H9 (cell line): ENCODE measurements around the gene LSM3. TPM values are rescaled to one million over a fixed set of nuclear protein-coding genes. Genes with fewer than 3 reads are reported as not detected.

ENCODE experiments used
- DNase-seq: peaks from one replicate; pipeline ENCODE4 v3.0.0-alpha.2; 2017
- H2AFZ ChIP-seq: one replicate; pipeline ENCODE4 v1.6.1; 2013; ENCODE audit warnings: mild to moderate bottlenecking, low read length, control low read depth, moderate library complexity
- H2AK5ac ChIP-seq: 2 replicates; pipeline ENCODE4 v1.6.1; 2013; ENCODE audit warnings: low read length, control low read depth, mixed read lengths; ENCODE audit not compliant: insufficient read length
- H2BK120ac ChIP-seq: one replicate; pipeline ENCODE4 v1.6.1; 2013; ENCODE audit warnings: low read depth, mild to moderate bottlenecking, low read length, control low read depth, inconsistent platforms; ENCODE audit not compliant: poor library complexity, severe bottlenecking
- H2BK12ac ChIP-seq: 2 replicates; pipeline ENCODE4 v1.6.1; 2013; ENCODE audit warnings: low read length, control low read depth, mixed read lengths, low read depth; ENCODE audit not compliant: insufficient read length
- H2BK15ac ChIP-seq: 2 replicates; pipeline ENCODE4 v1.6.1; 2013; ENCODE audit warnings: low read depth, low read length, control low read depth
- H2BK20ac ChIP-seq: one replicate; pipeline ENCODE4 v1.6.1; 2013; ENCODE audit warnings: low read depth, mild to moderate bottlenecking, low read length, control low read depth, inconsistent platforms; ENCODE audit not compliant: poor library complexity, severe bottlenecking
- H2BK5ac ChIP-seq: 2 replicates; pipeline ENCODE4 v1.6.1; 2013; ENCODE audit warnings: low read length, control low read depth, mixed read lengths; ENCODE audit not compliant: insufficient read length
- H3K14ac ChIP-seq: 2 replicates; pipeline ENCODE4 v1.6.1; 2013; ENCODE audit warnings: low read length, control low read depth; ENCODE audit not compliant: insufficient read depth
- H3K18ac ChIP-seq: 2 replicates; pipeline ENCODE4 v1.6.1; 2013; ENCODE audit warnings: low read depth, mild to moderate bottlenecking, mixed read lengths, low read length, control low read depth; ENCODE audit not compliant: insufficient read length
- H3K23ac ChIP-seq: 2 replicates; pipeline ENCODE4 v1.6.1; 2013; ENCODE audit warnings: low read length, control low read depth, mixed read lengths, low read depth; ENCODE audit not compliant: insufficient read length
- H3K23me2 ChIP-seq: 2 replicates; pipeline ENCODE4 v1.6.1; 2013; ENCODE audit warnings: low read depth, mild to moderate bottlenecking, mixed read lengths, low read length, control low read depth; ENCODE audit not compliant: insufficient read length, poor library complexity, severe bottlenecking
- H3K27ac ChIP-seq: 2 replicates; pipeline ENCODE4 v1.5.1; 2013; ENCODE audit warnings: low read length, control low read depth, mixed read lengths, low read depth; ENCODE audit not compliant: insufficient read length
- H3K27me3 ChIP-seq: 2 replicates; pipeline ENCODE4 v1.6.1; 2013; ENCODE audit warnings: low read length, control low read depth, inconsistent platforms; ENCODE audit not compliant: insufficient read depth
- H3K4ac ChIP-seq: 2 replicates; pipeline ENCODE4 v1.6.1; 2013; ENCODE audit warnings: low read depth, mild to moderate bottlenecking, control low read depth, inconsistent platforms, low read length, moderate library complexity
- H3K4me1 ChIP-seq: 2 replicates; pipeline ENCODE4 v1.6.1; 2013; ENCODE audit warnings: low read length, control low read depth, inconsistent platforms; ENCODE audit not compliant: insufficient read depth
- H3K4me2 ChIP-seq: 2 replicates; pipeline ENCODE4 v1.6.1; 2013; ENCODE audit warnings: low read length, control low read depth, mixed read lengths; ENCODE audit not compliant: insufficient read length, insufficient read depth
- H3K56ac ChIP-seq: 2 replicates; pipeline ENCODE4 v1.6.1; 2013; ENCODE audit warnings: low read depth, mild to moderate bottlenecking, mixed read lengths, low read length, control low read depth; ENCODE audit not compliant: insufficient read length
- H3K79me1 ChIP-seq: 2 replicates; pipeline ENCODE4 v1.6.1; 2013; ENCODE audit warnings: low read depth, mild to moderate bottlenecking, moderate library complexity, low read length, control low read depth, inconsistent platforms; ENCODE audit not compliant: insufficient read depth, poor library complexity, severe bottlenecking
- H3K79me2 ChIP-seq: 2 replicates; pipeline ENCODE4 v1.6.1; 2013; ENCODE audit warnings: low read length, control low read depth, inconsistent platforms; ENCODE audit not compliant: insufficient read depth
- H3K9ac ChIP-seq: 2 replicates; pipeline ENCODE4 v1.6.1; 2013; ENCODE audit warnings: low read length, control low read depth, mixed read lengths; ENCODE audit not compliant: insufficient read length; ENCODE audit errors: extremely low read depth
- H3K9me3 ChIP-seq: one replicate; pipeline ENCODE4 v1.6.1; 2013; ENCODE audit warnings: low read depth, low read length, inconsistent platforms; ENCODE audit not compliant: control insufficient read depth
- H3T11ph ChIP-seq: one replicate; pipeline ENCODE4 v1.6.1; 2013; ENCODE audit warnings: mild to moderate bottlenecking, low read length, control low read depth, inconsistent platforms
- H4K20me1 ChIP-seq: one replicate; pipeline ENCODE4 v1.6.1; 2013; ENCODE audit not compliant: control insufficient read depth, insufficient read length, insufficient read depth
- H4K5ac ChIP-seq: 2 replicates; pipeline ENCODE4 v1.6.1; 2013; ENCODE audit warnings: low read depth, mild to moderate bottlenecking, mixed read lengths, low read length, control low read depth; ENCODE audit not compliant: insufficient read length
- H4K8ac ChIP-seq: replicated peaks from 2 replicates; pipeline ENCODE4 v1.6.1; 2013; ENCODE audit warnings: low read length, control low read depth, mixed read lengths, low read depth; ENCODE audit not compliant: insufficient read length
- H4K91ac ChIP-seq: 2 replicates; pipeline ENCODE4 v1.6.1; 2013; ENCODE audit warnings: low read depth, mild to moderate bottlenecking, moderate library complexity, mixed read lengths, low read length, control low read depth; ENCODE audit not compliant: insufficient read length
- H3K27ac Mint-ChIP-seq, 3 experiments: 2 replicates in 2 of 3; 3 replicates in 1 of 3; pipeline ENCODE4 v1.8.0; 2020 to 2021; ENCODE audit warnings: mixed read lengths in 3 of 3, mild to moderate bottlenecking in 1 of 3, moderate library complexity in 1 of 3
- H3K27me3 Mint-ChIP-seq: 2 replicates; pipeline ENCODE4 v1.8.0; 2021; ENCODE audit warnings: low read depth, mild to moderate bottlenecking, moderate library complexity, mixed read lengths
- H3K36me3 Mint-ChIP-seq, 3 experiments: 2 replicates in 2 of 3; 3 replicates in 1 of 3; pipeline ENCODE4 v1.8.0; 2020 to 2021; ENCODE audit warnings: low read depth in 3 of 3, mixed read lengths in 3 of 3; ENCODE audit not compliant: insufficient read depth in 1 of 3
- H3K4me1 Mint-ChIP-seq, 2 experiments: 2 replicates each; pipeline ENCODE4 v1.8.0; 2020; ENCODE audit warnings: mixed read lengths in 2 of 2
- H3K4me3 Mint-ChIP-seq, 2 experiments: 2 replicates in 1 of 2; 3 replicates in 1 of 2; pipeline ENCODE4 v1.8.0; 2020 to 2021; ENCODE audit warnings: mild to moderate bottlenecking in 2 of 2, mixed read lengths in 2 of 2, moderate library complexity in 1 of 2
- H3K9me3 Mint-ChIP-seq, 2 experiments: 2 replicates in 1 of 2; 3 replicates in 1 of 2; pipeline ENCODE4 v1.8.0; 2020; ENCODE audit warnings: mild to moderate bottlenecking in 2 of 2, mixed read lengths in 2 of 2, moderate library complexity in 1 of 2
- CTCF ChIP-seq: fragments of 200-600 bp; sonication (generic); conservative IDR thresholded peaks from 3 replicates; pipeline ENCODE4 v1.8.0; 2021; ENCODE audit warnings: antibody characterized with exemption, mild to moderate bottlenecking
- WGBS: extraction: QIAGEN DNeasy Blood & Tissue Kit; methylation state at CpG from one replicate; pipeline ENCODE4 v1.1.7; 2013; ENCODE audit warnings: missing lambda C conversion rate, low lambda C conversion rate, mixed read lengths; ENCODE audit not compliant: insufficient read length; ENCODE audit errors: extremely low coverage; 5-methylcytosine and 5-hydroxymethylcytosine counted together
- total RNA-seq: library from RNA; stranded (reverse); gene quantifications from 2 replicates; pipeline ENCODE4 v1.2.1, GENCODE V29; 2021

The LSM3 gene
- total RNA-seq, 1 experiment from 2014 or later, result 24.4 TPM

- Mint-ChIP-seq H3K36me3 (peaks cover 32 to 73% (median 62%) of the 10 kb centered on the region in 3 experiments; a peak in 6 of 7 replicates), H3K27me3 (no peaks in the 10 kb centered on the region), H3K9me3 (no peaks in the 10 kb centered on the region), H3K27ac (no peak overlapping the region), H3K4me3 (no peak overlapping the region), H3K4me1 (peaks cover 0 to 8% of the 10 kb centered on the region in 2 experiments; a peak in 2 of 4 replicates)
- H2BK20ac ChIP-seq, result no peak overlapping the region
- no peak overlapping the region for H4K5ac ChIP-seq
- H4K91ac ChIP-seq, result no peak overlapping the region
- H2BK12ac ChIP-seq, result no peak overlapping the region
- H4K8ac ChIP-seq, result no peak overlapping the region
- no peak overlapping the region for H3K56ac ChIP-seq
- WGBS, result no CpG with 5 or more reads among the region's 2 CpGs
- no peaks in the 10 kb centered on the region for H4K20me1 ChIP-seq
- no peak overlapping the region for H3K14ac ChIP-seq
- no peak overlapping the region for H3T11ph ChIP-seq
- no peak overlapping the region for H3K4ac ChIP-seq
- H3K27me3 ChIP-seq, result no peaks in the 10 kb centered on the region
- no peak overlapping the region for H2BK120ac ChIP-seq
- no peak overlapping the region for H2AK5ac ChIP-seq
- H3K9me3 ChIP-seq, result no peaks in the 10 kb centered on the region
- H3K23ac ChIP-seq, result no peak overlapping the region
- H2BK5ac ChIP-seq, result no peak overlapping the region
- no peaks in the 10 kb centered on the region for H3K79me1 ChIP-seq
- H2BK15ac ChIP-seq, result no peak overlapping the region
- H3K79me2 ChIP-seq, result peaks cover 2% of the 10 kb centered on the region; the same call in 1 of the 2 replicates
- H2AFZ ChIP-seq, result no peak overlapping the region
- no peak overlapping the region for H3K27ac ChIP-seq
- DNase-seq, result no peak
- H3K9ac ChIP-seq, result no peak overlapping the region
- no peaks in the 10 kb centered on the region for H3K4me1 ChIP-seq
- no peak overlapping the region for H3K18ac ChIP-seq
- TF ChIP-seq CTCF, result no peak
- no peak overlapping the region for H3K4me2 ChIP-seq
- no peaks in the 10 kb centered on the region for H3K23me2 ChIP-seq
These were observed 8.0 kb upstream of the LSM3 start for GRCh38 chr3:14170531-14171159.
